ENCODE data around the gene CDK5.
"Not testable (repeated sequence)": the region's sequence is repeated elsewhere in the genome, so short reads cannot be mapped to it uniquely, and the experiment has no call there.

The CDK5 gene

GRCh38 chr7:151056283-151056665 is 1.4 kb downstream of the CDK5 start:
- no peak for DNase-seq

GRCh38 chr7:151053751-151054150 is 3.9 kb downstream of the CDK5 start:
- DNase-seq: no peak

- no peak for DNase-seq
These were observed 4.6 kb downstream of the CDK5 start for GRCh38 chr7:151053096-151053495.

GRCh38 chr7:151051108-151051507 is 6.6 kb downstream of the CDK5 start:
- DNase-seq: no peak

- no peak for DNase-seq
These were observed 8.7 kb downstream of the CDK5 start for GRCh38 chr7:151048911-151049463.

GRCh38 chr7:151047976-151048815 is 9.5 kb downstream of the CDK5 start, which contains the start of gene ASIC3:
Gene ASIC3 (plus strand): TSS chr7:151048531. CDS start chr7:151048886, 355 bp downstream.
- no peak for DNase-seq

GRCh38 chr7:151046603-151047573 is 10.8 kb downstream of the CDK5 start:
- no peak for DNase-seq

- DNase-seq: no peak
These were observed 11.7 kb downstream of the CDK5 start for GRCh38 chr7:151045967-151046366.

- DNase-seq: no peak
These were observed 12.4 kb downstream of the CDK5 start for GRCh38 chr7:151045262-151045661.

GRCh38 chr7:151043959-151044358 is 13.7 kb downstream of the CDK5 start:
- no peak for DNase-seq

GRCh38 chr7:151043449-151043848 is 14.2 kb downstream of the CDK5 start:
- not testable (repeated sequence) for DNase-seq

GRCh38 chr7:151040616-151041375 is 16.9 kb downstream of the CDK5 start:
- DNase-seq: no peak

GRCh38 chr7:151039850-151040548 is 17.7 kb downstream of the CDK5 start:
- no peak for DNase-seq

- no peak for DNase-seq
These were observed 18.5 kb downstream of the CDK5 start for GRCh38 chr7:151038951-151039849.

GRCh38 chr7:151035902-151036301 is 21.8 kb downstream of the CDK5 start:
- DNase-seq: no peak

GRCh38 chr7:151035026-151035717 is 22.5 kb downstream of the CDK5 start:
- DNase-seq: no peak

GRCh38 chr7:151034312-151035025 is 23.2 kb downstream of the CDK5 start:
- DNase-seq: no peak

GRCh38 chr7:151033864-151034249 is 23.8 kb downstream of the CDK5 start:
- no peak for DNase-seq
